A549 (cell line): Measurements from ENCODE around the gene TNFRSF11A. TPM values are rescaled to one million over a fixed set of nuclear protein-coding genes. Genes with fewer than 3 reads are reported as not detected.
A peak's percentile ranks its signal among the peaks of the same experiment; 100 is the strongest.

ENCODE experiments used
- ATAC-seq, 2 experiments: fragments of 200-7000 bp in 1 of 2; fragments of >200 bp in 1 of 2; cut with Nextera tagmentation in 1 of 2; cut with Tn5 transposase in 1 of 2; 3 replicates each; pipeline versions ENCODE4 v1.8.0 to v1.9.1; 2018 to 2020; ENCODE audit warnings: mild to moderate bottlenecking in 1 of 2, moderate library complexity in 1 of 2
- CTCF ChIA-PET: fragments of 300-600 bp; sonication (Branson Sonifier 250); formaldehyde crosslinking; extraction: SDS; loops from one replicate; lab custom pipeline; 2021; ENCODE audit warnings: antibody characterized with exemption, inconsistent platforms; lab: Yijun Ruan, JAX
- POLR2A ChIA-PET: fragments of 350-600 bp; formaldehyde crosslinking; extraction: SDS; loops from one replicate; lab custom pipeline; 2021; ENCODE audit warnings: antibody characterized with exemption, inconsistent platforms; lab: Yijun Ruan, JAX
- DNase-seq, 2 experiments: peaks; one replicate each; pipeline versions ENCODE4 v3.0.0 to v3.0.0-alpha.2; 2011 to 2016; ENCODE audit warnings: low read depth in 1 of 2, low spot score in 1 of 2
- FAIRE-seq: peaks from 2 replicates; lab custom pipeline; 2011; peaks lifted over from hg19 to GRCh38; lab: Jason Lieb, UNC
- H3K27ac ChIP-seq, 2 experiments: fragments of >200 bp; sonication (Bioruptor Twin); formaldehyde crosslinking; 3 replicates each; pipeline ENCODE4 v1.5.1; 2016 to 2017
- H3K4me1 ChIP-seq: fragments of >200 bp; sonication (Bioruptor Twin); formaldehyde crosslinking; 3 replicates; pipeline ENCODE4 v1.6.1; 2016
- H3K4me2 ChIP-seq: fragments of >200 bp; sonication (Bioruptor Twin); formaldehyde crosslinking; 3 replicates; pipeline ENCODE4 v1.6.1; 2016
- H3K4me3 ChIP-seq: fragments of >200 bp; sonication (Bioruptor Twin); formaldehyde crosslinking; 3 replicates; pipeline ENCODE4 v1.5.1; 2016
- H3K9me3 ChIP-seq: fragments of >200 bp; sonication (Bioruptor Twin); formaldehyde crosslinking; 3 replicates; pipeline ENCODE4 v1.6.1; 2016
- BCL3 ChIP-seq: fragments of >200 bp; sonication (Bioruptor Twin); formaldehyde crosslinking; IDR thresholded peaks from 3 replicates; pipeline ENCODE4 v1.6.1; 2016
- CBX2 ChIP-seq: fragments of 200-600 bp; sonication (generic); IDR thresholded peaks from 2 replicates; pipeline ENCODE4 v1.6.1; 2016; ENCODE audit warnings: low read depth, mild to moderate bottlenecking, borderline replicate concordance
- CBX8 ChIP-seq: fragments of 200-600 bp; sonication (generic); IDR thresholded peaks from 2 replicates; pipeline ENCODE4 v1.6.1; 2016
- CHD2 ChIP-seq: fragments of 150-350 bp; IDR thresholded peaks from 2 replicates; pipeline ENCODE4 v1.6.1; 2014; ENCODE audit warnings: low read length; ENCODE audit not compliant: partially characterized antibody
- CHD4 ChIP-seq: fragments of 200-600 bp; sonication (generic); IDR thresholded peaks from 2 replicates; pipeline ENCODE4 v1.6.1; 2016; ENCODE audit warnings: antibody characterized with exemption, mild to moderate bottlenecking, borderline replicate concordance
- EHF ChIP-seq: fragments of 250-450 bp; sonication (Bioruptor Pico); IDR thresholded peaks from 2 replicates; pipeline ENCODE4 v1.5.0; 2020; ENCODE audit warnings: mild to moderate bottlenecking
- EHMT2 ChIP-seq: fragments of 200-600 bp; sonication (generic); IDR thresholded peaks from 2 replicates; pipeline ENCODE4 v1.6.1; 2016; ENCODE audit warnings: antibody characterized with exemption, low read depth, mild to moderate bottlenecking, moderate library complexity
- ELK1 ChIP-seq: fragments of 150-350 bp; IDR thresholded peaks from 2 replicates; pipeline ENCODE4 v1.6.1; 2014; ENCODE audit warnings: low read depth, mild to moderate bottlenecking, low read length
- GATA3 ChIP-seq: IDR thresholded peaks from 2 replicates; pipeline ENCODE4 v1.6.1; 2012; ENCODE audit warnings: borderline replicate concordance
- HEYL ChIP-seq: fragments of 250-450 bp; sonication (Bioruptor Pico); IDR thresholded peaks from 2 replicates; pipeline ENCODE4 v1.8.0; 2021; ENCODE audit warnings: mild to moderate bottlenecking, moderate library complexity
- HMGXB4 ChIP-seq: fragments of 250-450 bp; sonication (Bioruptor Pico); IDR thresholded peaks from 2 replicates; pipeline ENCODE4 v1.5.0; 2021; ENCODE audit warnings: mild to moderate bottlenecking, moderate library complexity, borderline replicate concordance
- HOXB13 ChIP-seq: fragments of 250-450 bp; sonication (Bioruptor Pico); IDR thresholded peaks from 2 replicates; pipeline ENCODE4 v1.5.0; 2020; ENCODE audit warnings: low read depth, mild to moderate bottlenecking, moderate library complexity
- JUNB ChIP-seq: fragments of >200 bp; sonication (Bioruptor Twin); formaldehyde crosslinking; IDR thresholded peaks from 2 replicates; pipeline ENCODE4 v1.6.1; 2016
- KDM1A ChIP-seq: fragments of 200-600 bp; sonication (generic); IDR thresholded peaks from 2 replicates; pipeline ENCODE4 v1.6.1; 2016; ENCODE audit warnings: low read depth, mild to moderate bottlenecking
- MAZ ChIP-seq: fragments of 150-350 bp; IDR thresholded peaks from 2 replicates; pipeline ENCODE4 v1.6.1; 2014; ENCODE audit warnings: antibody characterized with exemption, low read depth, low read length, borderline replicate concordance
- MYC ChIP-seq: IDR thresholded peaks from 2 replicates; pipeline ENCODE4 v1.6.1; 2012; ENCODE audit warnings: mild to moderate bottlenecking, inconsistent platforms, low read length, improper control_type of control experiment, borderline replicate concordance
- NFE2L2 ChIP-seq: fragments of 150-350 bp; conservative IDR thresholded peaks from 2 replicates; pipeline ENCODE4 v1.6.1; 2014; ENCODE audit warnings: low read length
- NPAS2 ChIP-seq: fragments of 250-450 bp; sonication (Bioruptor Pico); IDR thresholded peaks from 2 replicates; pipeline ENCODE4 v1.8.0; 2022; ENCODE audit warnings: mild to moderate bottlenecking, moderate library complexity, borderline replicate concordance
- PHF8 ChIP-seq: fragments of 200-600 bp; sonication (generic); IDR thresholded peaks from 2 replicates; pipeline ENCODE4 v1.6.1; 2016; ENCODE audit warnings: low read depth, mild to moderate bottlenecking, antibody characterized with exemption, moderate library complexity, borderline replicate concordance
- POLR2AphosphoS2 ChIP-seq: conservative IDR thresholded peaks from 2 replicates; pipeline ENCODE4 v1.6.1; 2012; ENCODE audit warnings: low read length, improper control_type of control experiment, inconsistent platforms
- RAD21 ChIP-seq, 2 experiments: fragments of >200 bp in 1 of 2; sonication (Bioruptor Twin) in 1 of 2; formaldehyde crosslinking in 1 of 2; IDR thresholded peaks in 1 of 2; conservative IDR thresholded peaks in 1 of 2; 2 replicates in 1 of 2; 3 replicates in 1 of 2; pipeline ENCODE4 v1.6.1; 2012 to 2018; ENCODE audit warnings: inconsistent platforms in 1 of 2
- RARB ChIP-seq: fragments of 250-450 bp; sonication (Bioruptor Pico); IDR thresholded peaks from 2 replicates; pipeline ENCODE4 v1.8.0; 2021; ENCODE audit warnings: mild to moderate bottlenecking, moderate library complexity
- RCOR1 ChIP-seq: fragments of 150-350 bp; IDR thresholded peaks from 2 replicates; pipeline ENCODE4 v1.6.1; 2014; ENCODE audit warnings: antibody characterized with exemption, low read length, low read depth
- REST ChIP-seq: fragments of 200-600 bp; sonication (generic); IDR thresholded peaks from 2 replicates; pipeline ENCODE4 v1.6.1; 2016; ENCODE audit warnings: antibody characterized with exemption, mild to moderate bottlenecking, moderate library complexity
- RFX5 ChIP-seq: fragments of 450-650 bp; IDR thresholded peaks from 2 replicates; pipeline ENCODE4 v1.7.1; 2014; ENCODE audit warnings: antibody characterized with exemption, mild to moderate bottlenecking, moderate library complexity
- RNF2 ChIP-seq: fragments of 200-600 bp; sonication (generic); IDR thresholded peaks from 2 replicates; pipeline ENCODE4 v1.6.1; 2016; ENCODE audit warnings: low read depth, mild to moderate bottlenecking, antibody characterized with exemption, moderate library complexity, borderline replicate concordance
- SMC3 ChIP-seq: fragments of >200 bp; sonication (Bioruptor Twin); formaldehyde crosslinking; IDR thresholded peaks from 3 replicates; pipeline ENCODE4 v1.6.1; 2018; ENCODE audit warnings: inconsistent platforms
- ZSCAN20 ChIP-seq: fragments of 250-450 bp; sonication (Bioruptor Pico); IDR thresholded peaks from 2 replicates; pipeline ENCODE4 v1.8.0; 2022; ENCODE audit warnings: mild to moderate bottlenecking, moderate library complexity
- WGBS: methylation state at CpG from one replicate; pipeline ENCODE4 v1.1.6; 2017; ENCODE audit errors: missing lambda C conversion rate; 5-methylcytosine and 5-hydroxymethylcytosine counted together
- polyA plus RNA-seq, 4 experiments: library from polyadenylated mRNA; depleted of rRNA in 3 of 4; stranded (reverse); fragments of >200 nt; fragmentation: RNase III in 1 of 4; extraction: RNeasy Plus Mini Kit Qiagen cat#74134 plus additional on column Dnase treatment in 1 of 4; gene quantifications; 2 replicates in 3 of 4; 3 replicates in 1 of 4; pipeline ENCODE4 v1.2.3, GENCODE V29; 2011 to 2017

TNFRSF11A gene
- polyA plus RNA-seq, 2 of the 4 experiments (the other 2 are of a cell fraction) = 1.9 to 4.0 TPM

- DNase-seq (no peak), ATAC-seq (0 out of 6 replicates have a peak, but pooled peaks of 1 of the 2 experiments have one; percentile 32), FAIRE-seq (no peak)
- peaks cover 8% of the 10 kb centered on the region; the same call in 1 of the 3 replicates for H3K4me1 ChIP-seq
- H3K4me3 ChIP-seq = no peak overlapping the region
- no peaks in the 10 kb centered on the region for H3K9me3 ChIP-seq
- 81% methylated on average over 4 of the region's 6 CpGs for WGBS
- no peak overlapping the region for H3K4me2 ChIP-seq
- POLR2A ChIA-PET = no interaction called here
- CTCF ChIA-PET = interaction anchor here (0.6 to 1.7 kb wide), 4 partner anchors 9 to 182 kb away, joined by 3 to 7 read pairs (median 5); no protein-coding TSS in a partner anchor
- TF ChIP-seq POLR2AphosphoS2 (no peak), NPAS2 (CRISPR knock-in tag) (no peak), NFE2L2 (no peak), RAD21 (conservative IDR thresholded peaks at IDR 0.05 in 1 of 2, IDR thresholded peaks at IDR 0.05 in 1 of 2) (no peak), BCL3 (no peak), CBX8 (no peak), SMC3 (no peak), CBX2 (no peak), PHF8 (no peak), REST (no peak)
- no peak overlapping the region for H3K27ac ChIP-seq
Observed at GRCh38 chr18:62402342-62402948, 77.3 kb downstream of the TNFRSF11A start.

GRCh38 chr18:62403120-62403519 is 78.0 kb downstream of the TNFRSF11A start:
- DNase-seq (no peak), ATAC-seq (no peak), FAIRE-seq (no peak)
- Histone ChIP-seq H3K4me2 (no peak overlapping the region), H3K9me3 (no peaks in the 10 kb centered on the region), H3K27ac (no peak overlapping the region), H3K4me1 (peaks cover 8% of the 10 kb centered on the region; the same call in 1 of the 3 replicates), H3K4me3 (no peak overlapping the region)
- CTCF ChIA-PET = interaction anchor here (1.4 kb wide), 2 partner anchors 12 to 154 kb away, joined by 3 to 4 read pairs; no protein-coding TSS in a partner anchor
- POLR2A ChIA-PET = no interaction called here
- WGBS = 100% methylated on average over 1 of the region's 3 CpGs
- TF ChIP-seq ZSCAN20 (CRISPR knock-in tag) (no peak), ELK1 (no peak), HMGXB4 (CRISPR knock-in tag) (no peak), CHD4 (no peak), HOXB13 (no peak), RFX5 (no peak), GATA3 (no peak), RNF2 (no peak), HEYL (CRISPR knock-in tag) (no peak), BCL3 (no peak), CHD2 (no peak), JUNB (no peak), EHF (CRISPR knock-in tag) (no peak), RARB (CRISPR knock-in tag) (no peak), KDM1A (no peak), POLR2AphosphoS2 (no peak), MAZ (no peak), EHMT2 (no peak), RCOR1 (no peak), MYC (no peak)
